Eye (tissue), 1 donor: Measurements from ENCODE around the gene ATP11B.
"Not testable (repeated sequence)": the region's sequence is repeated elsewhere in the genome, so short reads cannot be mapped to it uniquely, and the experiment has no call there.

Source experiments
- DNase-seq: peaks from one replicate; pipeline ENCODE4 v3.0.0-alpha.2; 2015

The ATP11B gene

GRCh38 chr3:182795389-182795782, 2.1 kb downstream of the ATP11B start:
- no peak for DNase-seq

- DNase-seq: no peak
Observed at GRCh38 chr3:182796310-182796709, 3.0 kb downstream of the ATP11B start.

GRCh38 chr3:182797876-182798275, 4.6 kb downstream of the ATP11B start:
- no peak for DNase-seq

GRCh38 chr3:182799143-182799542, 5.8 kb downstream of the ATP11B start:
- DNase-seq: not testable (repeated sequence)

- no peak for DNase-seq
Observed at GRCh38 chr3:182800508-182800907, 7.2 kb downstream of the ATP11B start.

GRCh38 chr3:182802413-182803390, 9.4 kb downstream of the ATP11B start:
- DNase-seq: no peak

GRCh38 chr3:182803596-182803995, 10.3 kb downstream of the ATP11B start:
- no peak for DNase-seq

- no peak for DNase-seq
Observed at GRCh38 chr3:182807061-182807460, 13.8 kb downstream of the ATP11B start.

- no peak for DNase-seq
Observed at GRCh38 chr3:182808041-182808770, 14.9 kb downstream of the ATP11B start.

GRCh38 chr3:182809531-182809930, 16.2 kb downstream of the ATP11B start:
- no peak for DNase-seq

GRCh38 chr3:182810574-182811268, 17.4 kb downstream of the ATP11B start:
- no peak for DNase-seq

- no peak for DNase-seq
Observed at GRCh38 chr3:182811269-182811596, 17.9 kb downstream of the ATP11B start.

- no peak for DNase-seq
Observed at GRCh38 chr3:182812123-182812522, 18.8 kb downstream of the ATP11B start.

- peak; percentile 73 for DNase-seq
Observed at GRCh38 chr3:182814419-182815062, 21.2 kb downstream of the ATP11B start.

- DNase-seq: no peak
Observed at GRCh38 chr3:182816181-182816580, 22.9 kb downstream of the ATP11B start.

GRCh38 chr3:182818296-182818978, 25.1 kb downstream of the ATP11B start:
- no peak for DNase-seq

- no peak for DNase-seq
Observed at GRCh38 chr3:182821221-182821981, 28.1 kb downstream of the ATP11B start.

GRCh38 chr3:182822260-182822659, 29.0 kb downstream of the ATP11B start:
- not testable (repeated sequence) for DNase-seq

- no peak for DNase-seq
Observed at GRCh38 chr3:182824957-182825356, 31.7 kb downstream of the ATP11B start.

- DNase-seq: no peak
Observed at GRCh38 chr3:182829761-182830405, 36.6 kb downstream of the ATP11B start.
